Measurements from ENCODE around the gene DNMBP.
"Not testable (repeated sequence)": the region's sequence is repeated elsewhere in the genome, so short reads cannot be mapped to it uniquely, and the experiment has no call there.

The DNMBP gene

DNA sequence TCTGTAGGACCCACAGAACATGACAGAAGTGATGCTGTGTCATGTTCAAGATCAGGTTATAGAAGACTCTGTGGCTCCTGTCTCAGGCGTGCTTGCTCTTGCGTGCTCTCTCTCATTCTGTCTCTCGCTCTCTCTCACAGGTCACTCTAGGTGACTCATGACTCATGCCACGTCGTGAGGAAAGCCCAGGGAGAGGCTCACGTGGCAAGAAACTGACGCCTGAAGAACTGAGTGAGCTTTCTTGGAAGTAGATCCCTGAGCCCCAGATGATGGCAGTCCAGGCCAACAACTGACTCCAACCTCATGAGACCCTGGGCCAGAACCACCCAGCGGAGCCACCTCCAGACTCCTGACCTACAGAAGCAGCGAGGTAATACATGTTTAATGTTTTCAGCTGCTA is 103.3 kb downstream of the DNMBP start:
- no peak for DNase-seq

DNA sequence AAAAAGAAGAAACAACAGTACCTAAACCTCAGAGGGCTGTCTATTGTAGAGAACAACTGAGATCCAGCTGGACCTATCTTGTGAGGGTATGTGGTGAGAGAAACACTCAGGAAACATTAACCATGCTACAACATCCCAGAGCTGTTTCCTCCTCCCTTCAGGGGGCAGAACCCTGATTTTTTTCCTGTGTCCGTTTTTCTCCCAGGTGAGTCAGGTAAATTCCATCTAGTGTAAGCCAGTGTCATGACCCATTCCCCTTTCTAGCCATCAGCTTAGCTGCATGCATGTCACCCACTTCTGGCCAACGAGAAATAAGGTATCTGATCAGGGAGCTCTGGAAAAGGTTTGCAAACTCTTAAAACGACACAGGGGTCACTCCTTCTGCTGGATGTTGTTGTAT is 103.8 kb downstream of the DNMBP start:
- no peak for DNase-seq

DNA sequence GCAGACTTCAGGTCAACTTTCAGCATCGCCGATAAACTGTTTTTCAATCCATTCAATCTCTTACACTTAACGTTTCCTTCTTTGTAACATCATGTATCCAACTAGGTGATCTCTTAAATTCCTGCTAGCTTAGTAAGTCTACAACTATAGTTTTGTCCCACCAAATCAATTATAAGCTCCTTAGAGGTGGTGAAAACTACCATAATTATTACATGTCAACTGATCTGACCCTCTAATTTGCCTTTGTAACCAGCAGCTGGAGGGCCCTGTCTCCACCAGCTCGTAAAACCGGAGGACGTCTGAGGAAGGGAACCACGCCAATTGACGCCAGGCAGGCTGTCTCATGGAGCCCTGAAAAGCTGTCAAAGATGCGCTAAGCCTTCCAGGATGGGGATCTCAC is 113.9 kb downstream of the DNMBP start:
- no peak for DNase-seq

DNA sequence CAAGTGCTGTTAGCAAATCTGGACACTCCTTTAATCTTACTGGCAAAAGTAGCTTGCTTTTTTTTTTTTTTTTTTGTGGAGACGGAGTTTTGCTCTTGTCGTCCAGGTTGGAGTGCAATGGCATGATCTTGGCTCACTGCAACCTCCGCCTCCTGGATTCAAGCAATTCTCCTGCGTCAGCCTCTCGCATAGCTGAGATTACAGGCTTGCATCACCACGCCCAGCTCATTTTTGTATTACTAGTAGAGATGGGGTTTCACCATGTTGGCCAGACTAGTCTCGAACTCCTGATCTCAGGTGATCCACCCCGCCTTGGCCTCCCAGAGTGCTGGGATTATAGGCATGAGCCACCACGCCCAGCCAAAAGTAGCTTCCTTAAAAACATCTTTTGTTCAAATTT is 114.7 kb downstream of the DNMBP start:
- DNase-seq = not testable (repeated sequence)

DNA sequence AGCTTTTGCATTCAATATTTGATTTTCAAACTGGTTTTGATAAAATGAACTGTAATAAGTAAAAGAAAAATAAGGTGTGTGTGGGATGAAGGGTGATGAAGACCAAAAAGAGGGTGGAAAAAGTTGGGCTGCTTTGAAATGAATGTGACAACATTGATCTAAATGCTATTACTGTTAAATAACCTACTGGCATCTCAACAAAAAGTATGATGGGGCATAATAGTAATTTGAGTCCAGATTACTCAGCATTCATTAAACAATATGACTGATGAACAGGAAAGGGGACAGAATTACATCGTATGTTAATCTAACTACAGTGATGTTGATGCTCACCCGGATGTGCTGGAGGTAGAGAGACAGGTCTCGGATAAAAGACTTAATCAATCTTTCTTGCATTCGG is 115.1 kb downstream of the DNMBP start:
- no peak for DNase-seq

DNA sequence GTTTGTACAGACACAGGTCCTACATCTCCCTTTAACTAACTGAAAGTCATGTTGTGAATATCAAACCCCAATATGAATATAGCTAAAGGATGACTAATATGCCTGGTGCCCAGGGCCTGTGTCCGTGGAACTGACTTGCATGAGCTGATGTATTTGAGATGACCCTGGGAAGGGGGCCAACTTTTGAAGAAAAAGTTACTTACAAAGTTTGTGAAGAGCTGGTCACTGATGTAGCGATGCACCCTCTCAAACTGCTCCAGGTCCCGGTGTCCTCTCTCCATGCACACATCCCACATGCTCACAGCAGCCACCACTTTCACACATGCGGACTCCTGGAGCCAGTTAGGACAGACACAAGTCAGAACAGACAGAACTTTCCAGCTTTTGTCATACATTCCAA is 121.1 kb downstream of the DNMBP start:
- DNase-seq = no peak

DNA sequence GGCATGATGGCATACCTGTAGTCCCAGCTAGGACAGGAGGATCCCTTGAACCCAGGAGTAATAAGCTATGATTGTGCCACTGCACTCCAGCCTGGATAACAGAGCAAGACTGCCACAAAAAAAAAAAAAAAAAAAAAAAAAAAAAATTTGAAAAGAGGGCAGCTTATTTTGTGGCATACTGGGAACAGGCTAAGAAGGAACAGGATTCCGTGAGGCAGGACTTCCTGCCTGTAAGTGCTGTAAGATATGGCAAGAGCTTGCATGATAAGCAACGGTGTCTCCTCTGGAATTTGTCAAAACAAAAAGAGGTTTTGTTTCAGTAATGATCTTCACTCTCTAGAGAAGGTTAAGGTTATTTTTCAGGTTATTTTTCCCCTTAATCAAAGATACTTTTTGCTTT is 126.2 kb downstream of the DNMBP start:
- no peak for DNase-seq

DNA sequence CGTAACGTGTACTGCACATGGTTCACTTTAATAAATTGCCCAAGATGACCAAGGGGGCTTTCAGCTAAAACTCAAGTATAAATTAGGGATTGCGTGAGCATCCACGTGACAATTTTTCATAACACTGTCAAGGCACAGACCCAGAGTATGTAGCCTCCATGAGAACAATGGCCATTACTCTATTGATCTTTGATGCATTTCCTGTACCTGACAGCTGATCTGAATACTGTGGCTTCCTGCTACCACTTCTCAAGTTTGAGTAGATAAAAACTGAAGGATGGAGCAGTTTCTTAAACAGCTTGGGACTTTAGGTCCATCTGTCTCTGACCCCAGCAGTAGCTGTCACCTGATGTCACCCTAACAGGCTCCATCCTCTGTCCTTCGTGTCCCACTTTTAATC is 128.4 kb downstream of the DNMBP start:
- DNase-seq = no peak

DNA sequence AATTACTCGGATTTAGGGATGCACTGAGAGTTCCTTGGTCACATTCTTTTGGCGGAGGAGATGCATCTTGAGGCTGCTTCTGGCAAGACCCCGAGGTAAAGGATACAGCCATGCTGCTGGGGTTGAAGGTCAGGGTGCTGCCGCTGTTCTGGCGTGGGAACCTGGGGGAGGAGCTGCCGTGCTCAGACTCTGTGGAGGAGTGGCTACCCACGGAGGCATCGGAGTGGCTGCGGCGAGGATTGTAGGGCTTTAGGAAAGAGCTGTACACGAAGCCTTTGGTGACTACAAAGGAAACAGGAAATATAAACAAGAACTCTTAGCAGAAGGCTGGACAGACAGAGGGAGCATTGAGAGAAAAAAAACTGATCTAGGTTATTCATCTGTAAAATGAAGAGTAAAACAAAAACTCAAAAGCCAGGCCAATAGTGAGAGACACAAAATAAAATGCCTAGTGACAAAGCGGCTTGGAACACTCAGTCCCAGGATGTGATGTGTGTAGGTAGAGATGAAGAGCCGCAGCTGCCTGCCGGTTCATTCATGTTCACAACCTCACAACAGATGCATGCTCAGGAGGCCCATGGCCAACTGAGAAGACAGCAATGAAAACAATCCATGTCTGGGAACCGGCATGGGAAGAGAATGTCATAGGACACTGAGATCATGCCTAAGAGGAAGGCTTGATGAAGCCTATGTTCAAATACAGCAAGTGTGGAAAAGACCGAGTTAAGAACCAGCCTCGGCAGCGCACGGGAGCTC is 129.5 kb downstream of the DNMBP start:
- no peak for DNase-seq

DNA sequence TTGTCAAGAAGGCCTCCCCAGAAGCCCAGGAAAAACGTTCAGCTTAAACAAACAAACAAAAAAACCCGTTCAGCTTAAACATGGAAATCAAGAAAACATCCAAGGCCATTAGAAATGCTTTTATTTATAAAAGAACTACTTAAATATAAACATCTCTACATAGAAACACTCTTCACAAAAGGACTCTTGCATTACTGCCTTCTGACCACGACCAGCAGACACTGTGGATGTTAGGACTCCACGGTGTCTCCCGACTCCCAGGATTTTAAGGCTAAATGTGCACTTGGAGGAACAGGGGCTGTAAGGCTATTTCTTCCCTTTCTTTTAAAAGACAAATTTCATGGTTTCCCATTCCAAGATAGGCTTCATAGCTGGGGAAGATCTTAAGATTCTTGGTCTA is 134.3 kb downstream of the DNMBP start:
- no peak for DNase-seq

DNA sequence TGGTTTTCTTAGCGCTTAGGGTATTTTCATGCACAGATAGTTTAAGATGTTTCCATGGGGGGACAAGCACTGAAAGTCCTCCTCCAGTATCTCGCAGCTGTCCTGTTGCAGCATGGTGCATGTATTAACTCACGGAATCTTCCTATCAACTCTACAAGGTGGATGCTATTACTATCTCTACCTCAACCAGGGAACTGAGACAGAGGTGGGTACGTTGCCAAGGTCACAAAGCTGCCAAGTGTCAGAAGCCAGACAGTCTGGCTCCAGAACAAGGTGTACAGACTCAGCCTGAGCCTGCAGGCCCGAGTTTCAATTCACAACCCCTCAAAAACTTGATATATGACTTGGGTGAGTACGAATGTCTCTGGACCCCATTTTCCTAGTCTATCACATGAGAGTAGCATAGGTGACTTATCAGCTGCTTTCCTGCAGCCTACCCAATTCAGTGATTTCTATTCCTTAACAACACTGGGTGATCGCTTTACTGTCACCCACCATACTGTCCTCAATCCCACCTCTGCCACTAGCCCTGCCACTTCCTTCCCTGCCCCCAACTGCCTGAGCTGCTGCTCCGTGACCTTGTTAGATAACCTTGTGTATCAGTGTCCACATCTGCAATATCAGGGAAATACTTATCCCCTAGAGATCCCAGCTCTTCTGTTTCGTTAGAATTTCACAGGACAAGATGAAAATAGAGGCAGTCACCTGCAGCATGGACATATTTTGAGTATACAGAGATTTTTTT is 135.2 kb downstream of the DNMBP start:
- no peak for DNase-seq

DNA sequence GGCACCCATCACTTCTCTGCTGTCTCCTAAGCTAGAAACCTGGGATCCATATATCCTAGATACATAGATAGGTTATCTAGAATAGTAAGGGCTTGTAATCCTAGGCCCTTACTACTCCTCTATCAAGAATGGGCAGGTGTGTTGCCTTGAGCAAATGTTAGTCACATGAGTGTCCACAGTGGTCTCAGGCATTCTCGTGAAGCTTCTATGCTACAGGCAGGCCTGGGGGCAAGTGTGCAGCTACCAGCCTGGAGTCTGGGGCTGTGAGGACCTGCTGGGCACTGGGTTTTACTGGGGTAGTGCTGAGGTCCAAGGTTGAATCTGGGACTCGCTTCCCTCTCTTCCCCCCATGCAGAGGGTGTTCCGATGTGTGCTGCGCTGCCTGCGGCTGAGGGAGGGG is 135.9 kb downstream of the DNMBP start:
- no peak for DNase-seq

DNA sequence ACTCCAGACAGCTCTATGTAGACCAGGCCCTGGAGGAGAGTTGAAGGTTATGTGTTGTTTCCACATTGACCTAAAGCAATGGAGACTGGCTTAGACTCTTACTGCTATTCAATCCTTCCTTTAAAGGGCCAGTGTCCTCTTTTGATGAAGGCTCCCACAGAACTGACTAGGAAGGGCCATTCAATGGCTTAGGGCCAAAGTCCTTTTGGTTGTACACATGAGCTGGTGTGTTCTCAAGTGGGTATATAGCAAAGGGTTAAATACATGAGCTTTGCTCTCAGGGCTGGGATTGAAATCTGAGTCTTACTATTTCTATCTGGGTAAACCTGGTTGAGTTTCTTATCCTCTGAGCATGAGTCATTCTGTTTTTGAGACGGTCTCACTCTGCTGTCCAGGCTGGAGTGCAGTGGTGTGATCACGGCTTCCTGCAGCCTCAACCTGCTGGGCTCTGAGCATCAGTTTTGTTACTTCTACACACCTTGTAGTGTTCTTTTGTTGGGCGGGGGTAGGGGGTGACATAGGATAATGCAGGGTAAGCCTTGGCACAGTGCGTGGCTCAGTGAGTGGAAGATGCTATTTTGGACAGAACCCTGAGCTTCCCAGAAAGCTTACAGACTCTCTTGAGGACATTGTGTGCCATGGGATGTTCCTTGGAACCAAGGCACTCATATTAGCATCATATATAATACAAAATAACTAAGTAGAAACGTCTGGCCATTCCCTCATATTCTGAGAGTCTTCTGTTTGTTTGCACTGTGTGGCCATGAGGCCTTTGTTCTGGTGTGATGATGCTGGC is 137.2 kb downstream of the DNMBP start:
- DNase-seq = no peak

DNA sequence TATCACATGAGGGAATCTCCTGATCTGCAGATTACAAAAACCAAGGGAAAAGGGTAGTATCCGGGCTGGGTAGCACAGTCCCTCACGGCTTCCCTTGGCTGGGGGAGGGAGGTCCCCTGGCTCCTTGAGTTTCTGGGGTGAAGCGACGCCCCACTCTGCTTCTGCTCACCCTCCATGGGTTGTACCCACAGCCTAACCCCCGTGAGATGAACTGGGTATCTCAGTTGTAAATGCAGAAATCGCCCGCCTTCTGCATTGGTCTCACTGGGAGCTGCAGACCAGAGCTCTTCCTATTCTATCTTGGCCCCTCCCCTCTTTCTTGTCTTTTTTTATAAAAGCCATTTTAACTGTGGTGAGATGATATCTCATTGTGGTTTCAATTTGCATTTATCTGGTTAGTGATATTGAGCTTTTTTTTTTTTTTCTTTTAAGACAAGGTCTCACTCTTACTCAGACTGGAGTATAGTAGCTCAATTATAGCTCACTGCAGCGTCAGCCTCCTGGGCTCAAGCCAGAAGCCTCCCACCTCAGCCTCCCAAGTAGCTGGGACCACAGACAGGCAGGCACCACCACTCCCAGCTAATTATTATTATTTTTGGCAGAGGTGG is 139.5 kb downstream of the DNMBP start:
- no peak for DNase-seq

DNA sequence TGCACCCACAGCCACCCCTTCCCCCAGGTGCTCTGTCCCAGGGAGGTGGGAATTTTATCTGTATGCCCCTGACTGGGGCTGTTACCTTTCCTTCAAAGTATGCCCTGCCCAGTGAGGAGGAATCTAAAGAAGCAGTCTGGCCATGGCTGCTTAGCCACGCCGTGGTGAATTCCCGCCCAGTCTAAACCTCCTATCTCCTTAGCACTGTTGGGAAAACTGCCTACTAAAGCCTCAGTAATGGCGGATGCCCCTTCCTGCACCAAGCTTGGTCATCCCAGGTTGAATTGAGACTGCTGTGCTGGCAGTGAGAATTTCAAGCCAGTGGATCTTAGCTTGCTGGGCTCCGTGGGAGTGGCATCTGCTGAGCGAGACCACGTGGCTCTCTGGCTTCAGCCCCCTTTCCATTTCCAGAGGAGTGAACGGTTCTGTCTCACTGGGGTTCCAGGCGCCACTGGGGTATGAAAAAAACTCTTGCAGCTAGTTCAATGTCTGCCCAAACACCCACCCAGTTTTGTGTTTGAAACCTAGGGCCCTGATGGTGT is 140.1 kb downstream of the DNMBP start:
- no peak for DNase-seq

DNA sequence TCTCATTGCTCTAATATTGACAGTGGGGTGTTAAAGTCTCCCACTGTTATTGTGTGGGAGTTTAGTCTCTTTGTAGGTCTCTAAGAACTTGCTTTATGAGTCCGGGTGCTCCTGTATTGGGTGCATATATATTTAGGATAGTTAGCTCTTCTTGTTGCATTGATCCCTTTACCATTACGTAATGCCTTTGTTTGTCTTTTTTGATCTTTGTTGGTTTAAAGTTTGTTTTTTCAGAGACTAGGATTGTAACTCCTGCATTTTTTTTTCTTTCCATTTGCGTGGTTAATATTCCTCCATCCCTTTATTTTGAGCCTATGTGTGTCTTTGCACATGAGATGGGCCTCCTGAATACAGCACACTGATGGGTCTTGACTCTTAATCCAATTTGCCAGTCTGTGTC is 142.5 kb downstream of the DNMBP start:
- DNase-seq = not testable (repeated sequence)

DNA sequence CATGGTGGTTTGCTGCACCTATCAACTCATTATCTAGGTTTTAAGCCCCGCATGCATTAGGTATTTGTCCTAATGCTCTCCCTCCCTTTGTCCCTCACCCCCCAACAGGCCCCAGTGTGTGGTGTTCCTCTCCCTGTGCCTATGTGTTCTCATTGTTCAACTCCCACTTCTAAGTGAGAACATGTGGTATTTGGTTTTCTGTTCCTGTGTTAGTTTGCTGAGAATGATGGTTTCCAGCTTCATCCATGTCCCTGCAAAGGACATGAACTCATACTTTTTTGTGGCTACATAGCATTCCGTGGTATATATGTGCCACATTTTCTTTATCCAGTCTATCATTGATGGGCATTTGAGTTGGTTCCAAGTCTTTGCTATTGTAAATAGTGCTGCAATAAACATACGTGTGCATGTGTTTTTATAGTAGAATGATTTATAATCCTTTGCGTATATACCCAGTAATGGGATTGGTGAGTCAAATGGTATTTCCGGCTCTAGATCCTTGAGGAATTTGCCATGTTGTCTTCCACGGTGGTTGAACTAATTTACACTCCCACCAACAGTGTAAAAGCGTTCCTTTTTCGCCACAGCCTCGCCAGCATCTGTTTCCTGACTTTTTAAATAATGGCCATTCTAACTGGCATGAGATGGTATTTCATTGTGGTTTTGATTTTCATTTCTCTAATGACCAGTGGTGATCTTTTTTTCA is 146.1 kb downstream of the DNMBP start:
- not testable (repeated sequence) for DNase-seq

DNA sequence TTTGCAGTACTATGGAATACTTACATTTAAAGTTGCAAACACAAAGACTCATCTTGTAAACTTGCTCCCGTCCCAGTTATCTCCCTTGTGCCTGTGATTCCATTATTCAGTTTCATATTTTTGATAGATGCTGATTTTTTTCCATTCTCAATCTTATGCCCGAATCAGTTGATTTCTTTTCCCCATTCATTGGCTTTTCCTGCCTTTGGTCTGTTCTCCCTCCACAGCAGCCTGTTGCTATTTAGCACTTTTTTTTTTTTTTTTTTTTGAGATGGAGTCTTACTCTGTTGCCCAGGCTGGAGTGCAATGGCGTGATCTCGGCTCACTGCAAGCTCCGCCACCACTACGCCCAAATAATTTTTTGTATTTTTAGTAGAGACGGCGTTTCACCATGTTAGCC is 149.3 kb downstream of the DNMBP start:
- no peak for DNase-seq

DNA sequence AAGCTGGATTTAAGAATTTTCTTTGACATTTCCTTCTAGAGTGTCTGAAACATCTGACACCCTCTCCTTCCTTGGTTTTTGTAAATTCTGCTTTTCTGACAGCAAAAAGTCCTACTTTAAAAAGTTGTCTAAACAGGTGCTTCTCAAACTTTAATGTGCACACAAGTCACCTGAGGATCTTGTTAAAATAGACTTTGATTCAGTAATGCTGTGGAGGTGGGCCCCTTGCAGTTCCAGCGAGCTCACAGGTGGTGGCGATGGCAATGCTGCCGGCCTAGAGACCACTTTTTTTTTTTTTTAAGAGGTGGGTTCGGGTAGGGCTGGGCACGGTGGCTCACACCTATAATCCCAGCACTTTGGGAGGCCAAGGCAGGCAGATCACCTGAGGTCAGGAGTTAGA is 150.2 kb downstream of the DNMBP start:
- no peak for DNase-seq

DNA sequence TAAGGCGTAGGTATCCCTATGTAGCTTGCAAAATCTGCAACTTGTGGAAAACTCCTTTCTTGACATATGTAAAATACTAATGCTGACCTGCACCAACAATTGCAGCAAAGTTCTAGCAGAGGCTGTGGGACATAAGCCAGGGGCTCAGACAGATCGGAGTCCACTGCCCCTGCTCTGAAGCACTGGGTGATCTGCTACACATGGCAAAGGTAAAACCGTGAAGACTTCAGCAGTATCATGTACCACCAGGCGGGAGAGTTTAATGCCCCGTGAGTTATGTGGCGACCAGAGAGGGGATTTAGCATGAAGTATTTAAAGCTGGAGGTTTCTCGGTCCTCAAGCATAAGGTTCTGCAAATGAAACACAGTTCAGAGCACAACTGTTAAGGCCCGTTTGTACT is 150.9 kb downstream of the DNMBP start:
- DNase-seq = no peak

DNA sequence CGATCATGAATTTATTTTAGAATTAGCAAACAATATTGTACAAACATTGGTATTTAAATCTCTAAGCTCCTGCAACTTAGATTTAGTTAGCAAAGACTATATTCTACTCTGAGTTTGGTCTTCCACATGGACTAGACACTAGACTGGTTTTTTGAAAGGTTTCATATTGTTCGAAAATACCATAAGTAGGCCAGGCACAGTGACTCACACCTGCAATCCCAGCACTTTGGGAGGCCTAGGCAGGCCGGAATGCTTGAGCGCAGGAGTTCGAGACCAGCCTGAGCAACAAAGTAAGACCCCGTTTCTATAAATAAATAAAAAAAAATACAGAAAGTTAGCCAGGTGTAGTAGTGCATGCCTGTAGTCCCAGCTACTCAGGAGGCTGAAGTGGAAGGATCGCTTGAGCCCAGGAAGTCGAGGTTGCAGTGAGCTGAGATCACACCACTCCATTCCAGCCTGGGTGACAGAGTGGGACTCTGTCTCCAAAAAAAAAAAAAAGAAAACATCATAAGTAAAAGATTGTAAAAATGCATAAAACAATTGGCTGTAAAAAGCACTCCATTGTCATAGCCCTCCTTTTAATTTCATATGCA is 154.2 kb downstream of the DNMBP start:
- no peak for DNase-seq

DNA sequence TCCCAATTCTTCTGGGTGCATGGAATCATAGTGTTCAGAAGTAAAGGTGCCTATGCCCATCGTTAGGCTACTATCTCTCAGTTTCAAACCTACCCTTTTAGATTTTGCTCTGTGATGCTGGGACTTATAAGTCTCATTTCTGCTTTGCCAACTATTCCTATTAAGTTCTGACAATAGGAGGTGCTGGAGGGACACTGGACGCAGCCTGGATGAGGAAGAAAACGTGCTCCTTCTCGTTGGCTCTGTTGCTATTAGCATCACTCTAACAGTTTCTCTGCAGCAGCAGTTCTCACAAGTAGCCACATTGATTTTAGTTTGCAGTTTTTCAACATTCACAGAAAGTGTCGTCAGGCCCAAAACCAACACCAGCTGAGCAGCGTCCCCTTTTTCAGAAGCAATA is 154.9 kb downstream of the DNMBP start:
- no peak for DNase-seq

Data from inflammatory macrophage treated with lipopolysaccharide for 4 hours (primary cell).